ENCODE results near the gene ADGRB3. TPM values are rescaled to one million over a fixed set of nuclear protein-coding genes. Genes with fewer than 3 reads are reported as not detected.

Gene ADGRB3
- total RNA-seq, 1 donor from 2014 or later: 2.7 TPM

DNA sequence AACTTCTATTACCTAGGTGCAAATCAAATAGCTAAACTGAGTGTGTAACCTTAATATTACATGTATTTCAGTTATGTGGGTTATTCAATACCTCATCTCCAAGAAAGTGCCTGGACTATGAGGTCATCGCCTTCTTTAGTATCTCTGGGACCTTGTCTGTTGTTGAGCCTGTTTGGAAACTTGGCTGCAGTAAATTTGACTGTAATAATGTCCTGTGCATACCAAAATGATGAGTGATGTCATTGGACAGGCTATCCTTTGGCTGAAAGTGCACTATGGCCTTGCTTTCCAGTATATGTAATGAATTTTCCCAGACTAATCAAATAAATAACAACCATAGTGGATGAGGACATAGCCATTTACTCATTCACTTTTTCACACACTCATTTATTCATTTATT is 455.1 kb downstream of the ADGRB3 start:
- TF ChIP-seq CTCF (IDR thresholded peaks at IDR 0.05) (no peak), POLR2AphosphoS5 (IDR thresholded peaks at IDR 0.05; ENCODE audit: insufficient read depth in 1 of 2, low read depth in 1 of 2) (no peak), POLR2A (IDR thresholded peaks at IDR 0.05) (no peak)
- intact Hi-C loops (cut with DNase I): no loop called here

DNA sequence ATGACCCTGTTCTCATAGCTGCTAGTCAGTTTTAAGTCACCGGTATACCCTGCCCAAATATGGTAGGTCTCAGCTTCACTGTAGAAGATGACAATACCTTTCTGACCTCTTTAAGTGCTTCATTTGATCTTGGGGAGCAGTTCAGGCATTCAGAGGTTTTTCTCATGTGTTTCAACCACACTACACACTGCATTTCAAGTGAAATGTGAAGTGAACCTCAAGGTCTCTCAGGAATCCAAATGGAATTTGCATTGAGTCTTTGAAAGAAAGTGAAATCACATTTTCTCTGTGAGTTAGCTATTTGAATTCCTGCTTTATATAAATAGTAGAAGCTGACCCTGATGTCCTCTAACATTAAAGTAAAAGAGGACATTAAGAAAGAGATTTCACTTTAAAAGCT is 461.6 kb downstream of the ADGRB3 start:
- no peaks in the 10 kb centered on the region for H3K9me3 ChIP-seq

More for the DNA sequence above, 455.1 kb downstream of the ADGRB3 start:
- Histone ChIP-seq H3K4me3 (no peak overlapping the region), H3K36me3 (no peaks in the 10 kb centered on the region), H3K9me3 (no peaks in the 10 kb centered on the region), H3K4me1 (no peaks in the 10 kb centered on the region), H3K27me3 (no peaks in the 10 kb centered on the region), H3K27ac (no peak overlapping the region)
- DNase-seq (ENCODE audit: extremely low spot score in 2 of 2): no peak

DNA sequence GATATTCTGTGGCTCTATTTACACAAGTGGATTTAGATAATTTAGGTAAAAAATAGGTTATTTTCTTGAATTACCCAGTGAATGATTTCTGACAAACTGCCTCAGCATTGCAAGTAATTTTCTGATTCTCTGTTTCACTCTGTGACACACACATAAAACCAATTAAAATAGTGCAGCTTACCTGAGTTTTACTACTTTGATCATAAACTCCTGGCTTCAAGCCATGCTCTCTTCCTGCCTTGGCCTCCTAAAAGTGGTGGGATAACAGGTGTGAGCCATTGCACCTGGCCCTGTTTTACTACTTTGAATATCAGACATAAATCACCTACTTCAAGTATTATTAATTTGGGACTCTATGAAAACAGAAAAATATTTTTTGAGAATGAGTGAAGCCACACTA is 462.9 kb downstream of the ADGRB3 start:
- Histone ChIP-seq H3K4me3 (no peak overlapping the region), H3K36me3 (no peaks in the 10 kb centered on the region), H3K27me3 (no peaks in the 10 kb centered on the region), H3K4me1 (no peaks in the 10 kb centered on the region), H3K9me3 (no peaks in the 10 kb centered on the region), H3K27ac (no peak overlapping the region)
- DNase-seq (ENCODE audit: extremely low spot score in 2 of 2): no peak
- TF ChIP-seq CTCF (IDR thresholded peaks at IDR 0.05): no peak
- no peak for TF ChIP-seq POLR2AphosphoS5 (IDR thresholded peaks at IDR 0.05; ENCODE audit: insufficient read depth in 1 of 2, low read depth in 1 of 2)
- no peak for TF ChIP-seq POLR2A (IDR thresholded peaks at IDR 0.05)
- intact Hi-C loops (cut with DNase I): no loop called here

More for the DNA sequence above, 461.6 kb downstream of the ADGRB3 start:
- no peak for DNase-seq (ENCODE audit: extremely low spot score in 2 of 2)
- Histone ChIP-seq H3K27ac (no peak overlapping the region), H3K4me3 (no peak overlapping the region), H3K36me3 (no peaks in the 10 kb centered on the region), H3K4me1 (no peaks in the 10 kb centered on the region), H3K27me3 (no peaks in the 10 kb centered on the region)
- intact Hi-C loops (cut with DNase I): no loop called here
- TF ChIP-seq POLR2AphosphoS5 (IDR thresholded peaks at IDR 0.05; ENCODE audit: insufficient read depth in 1 of 2, low read depth in 1 of 2) (no peak), CTCF (IDR thresholded peaks at IDR 0.05) (no peak), POLR2A (IDR thresholded peaks at IDR 0.05) (no peak)

DNA sequence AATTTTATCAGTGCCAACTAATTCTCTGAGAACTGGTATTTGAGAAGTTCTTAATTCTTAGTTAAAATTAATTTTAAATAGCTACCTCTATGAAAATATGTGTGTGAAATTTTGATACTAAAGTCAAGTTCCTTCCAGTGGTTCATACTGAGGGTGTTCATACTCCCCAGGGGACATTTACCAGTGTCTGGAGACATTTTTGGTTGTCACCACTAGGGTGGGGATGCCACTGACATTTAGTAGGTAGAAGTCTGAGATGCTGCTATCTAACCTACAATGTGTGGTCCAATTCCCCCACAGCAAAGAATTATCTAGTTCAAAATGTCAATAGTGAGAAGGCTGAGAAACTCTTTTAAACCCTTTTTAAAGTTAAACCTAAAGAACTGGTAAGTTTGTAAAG is 463.8 kb downstream of the ADGRB3 start:
- H3K4me3 ChIP-seq: no peak overlapping the region
- no peak overlapping the region for H3K27ac ChIP-seq
- H3K9me3 ChIP-seq: no peaks in the 10 kb centered on the region
- TF ChIP-seq POLR2A (IDR thresholded peaks at IDR 0.05) (no peak), CTCF (IDR thresholded peaks at IDR 0.05) (no peak), POLR2AphosphoS5 (IDR thresholded peaks at IDR 0.05; ENCODE audit: insufficient read depth in 1 of 2, low read depth in 1 of 2) (no peak)
- no peaks in the 10 kb centered on the region for H3K4me1 ChIP-seq
- no peaks in the 10 kb centered on the region for H3K36me3 ChIP-seq
- intact Hi-C loops (cut with DNase I): no loop called here
- no peak for DNase-seq (ENCODE audit: extremely low spot score in 2 of 2)
- H3K27me3 ChIP-seq: no peaks in the 10 kb centered on the region

- no peaks in the 10 kb centered on the region for H3K36me3 ChIP-seq
- intact Hi-C loops (cut with DNase I): no loop called here
- no peaks in the 10 kb centered on the region for H3K4me1 ChIP-seq
- no peak overlapping the region for H3K4me3 ChIP-seq
- no peaks in the 10 kb centered on the region for H3K27me3 ChIP-seq
- H3K27ac ChIP-seq: no peak overlapping the region
- TF ChIP-seq POLR2AphosphoS5 (IDR thresholded peaks at IDR 0.05; ENCODE audit: insufficient read depth in 1 of 2, low read depth in 1 of 2) (no peak), POLR2A (IDR thresholded peaks at IDR 0.05) (no peak), CTCF (IDR thresholded peaks at IDR 0.05) (no peak)
- DNase-seq (ENCODE audit: extremely low spot score in 2 of 2): no peak
- H3K9me3 ChIP-seq: no peaks in the 10 kb centered on the region
These were observed 465.7 kb downstream of the ADGRB3 start for GRCh38 chr6:69100772-69101171.
